Measurements from ENCODE around the gene SEMA4G. TPM values are rescaled to one million over a fixed set of nuclear protein-coding genes. Genes with fewer than 3 reads are reported as not detected.

Gene SEMA4G
- total RNA-seq, 2 donors from 2014 or later = 10.5 to 12.5 TPM

DNA sequence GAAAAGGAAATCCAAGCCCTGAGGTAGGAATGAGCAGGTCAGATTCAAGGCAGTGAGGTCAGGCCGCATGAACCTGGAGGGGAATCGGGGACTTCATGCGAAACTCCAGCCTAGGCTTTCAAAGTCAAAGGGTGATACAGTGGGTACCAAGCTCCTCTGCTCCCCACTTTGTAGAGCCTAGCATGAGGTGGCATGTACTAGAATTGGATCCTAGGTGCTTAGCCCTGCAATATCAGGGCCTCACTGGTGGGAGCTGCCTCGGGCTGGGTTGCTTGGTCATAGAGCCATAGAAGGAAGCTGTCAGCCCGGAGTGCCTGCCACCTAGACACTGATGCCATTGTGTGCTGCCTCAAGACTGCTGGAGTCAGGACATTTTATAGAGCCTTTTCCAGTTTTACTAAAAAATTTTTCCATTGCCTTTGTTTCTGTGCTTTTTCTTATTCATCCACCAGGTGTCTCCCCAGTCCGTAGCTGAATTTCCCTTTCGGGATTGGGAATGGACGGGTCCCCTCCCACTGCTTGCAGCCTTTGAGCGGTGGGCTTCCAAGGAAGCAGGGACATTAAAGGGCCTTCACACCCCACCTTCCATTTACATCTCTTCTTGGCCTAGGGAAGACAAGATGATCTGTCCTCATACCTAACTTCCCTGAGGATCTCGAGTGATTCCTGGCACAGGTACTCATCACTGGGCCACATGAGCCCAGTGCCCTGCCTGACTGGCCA is 24.8 kb downstream of the SEMA4G start:
- 43 to 49% methylated on average over 10 of the region's 10 CpGs for WGBS, 2 donors
- ATAC-seq (no peak), DNase-seq (peak in 1 of 4 donors; percentile 22)
- intact Hi-C loops (cut with DNase I) = no loop called here
- H3K4me3 ChIP-seq = no peak overlapping the region
- peaks cover 0 to 9% of the 10 kb centered on the region in 2 donors for H3K36me3 ChIP-seq (replicated peaks in 1 of 2; ENCODE audit: insufficient read depth in 1 of 2, low read depth in 2 of 2)
- H3K27ac ChIP-seq = no peak overlapping the region
- H3K9me3 ChIP-seq = no peaks in the 10 kb centered on the region
- no peak for TF ChIP-seq POLR2A (IDR thresholded peaks at IDR 0.05)
- TF ChIP-seq, protein P1, sequence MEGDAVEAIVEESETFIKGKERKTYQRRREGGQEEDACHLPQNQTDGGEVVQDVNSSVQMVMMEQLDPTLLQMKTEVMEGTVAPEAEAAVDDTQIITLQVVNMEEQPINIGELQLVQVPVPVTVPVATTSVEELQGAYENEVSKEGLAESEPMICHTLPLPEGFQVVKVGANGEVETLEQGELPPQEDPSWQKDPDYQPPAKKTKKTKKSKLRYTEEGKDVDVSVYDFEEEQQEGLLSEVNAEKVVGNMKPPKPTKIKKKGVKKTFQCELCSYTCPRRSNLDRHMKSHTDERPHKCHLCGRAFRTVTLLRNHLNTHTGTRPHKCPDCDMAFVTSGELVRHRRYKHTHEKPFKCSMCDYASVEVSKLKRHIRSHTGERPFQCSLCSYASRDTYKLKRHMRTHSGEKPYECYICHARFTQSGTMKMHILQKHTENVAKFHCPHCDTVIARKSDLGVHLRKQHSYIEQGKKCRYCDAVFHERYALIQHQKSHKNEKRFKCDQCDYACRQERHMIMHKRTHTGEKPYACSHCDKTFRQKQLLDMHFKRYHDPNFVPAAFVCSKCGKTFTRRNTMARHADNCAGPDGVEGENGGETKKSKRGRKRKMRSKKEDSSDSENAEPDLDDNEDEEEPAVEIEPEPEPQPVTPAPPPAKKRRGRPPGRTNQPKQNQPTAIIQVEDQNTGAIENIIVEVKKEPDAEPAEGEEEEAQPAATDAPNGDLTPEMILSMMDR (IDR thresholded peaks at IDR 0.05) = peak; percentile 34 to 79 (median 73)
- H3K27me3 ChIP-seq = no peaks in the 10 kb centered on the region
- peaks cover 34% of the 10 kb centered on the region for H3K4me1 ChIP-seq

DNA sequence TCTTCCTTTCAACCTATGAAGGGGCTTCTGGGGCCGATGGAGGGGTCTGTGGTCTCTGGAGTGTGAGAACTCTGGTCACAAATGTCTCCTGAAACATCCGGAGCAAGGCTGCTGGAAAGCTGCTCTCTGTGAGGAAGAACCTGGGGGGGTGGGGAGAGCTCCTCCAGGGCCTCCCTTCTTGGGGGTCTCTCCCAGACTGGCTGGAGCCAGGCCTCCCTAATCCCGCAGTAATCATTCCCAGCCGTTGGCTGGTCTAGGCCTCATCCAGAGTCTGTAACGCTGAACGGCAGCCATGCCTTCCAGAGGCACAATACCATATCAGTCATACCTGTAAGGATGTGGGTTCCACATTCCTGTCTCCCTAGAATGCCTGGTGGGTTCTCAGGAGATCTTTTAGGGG is 25.9 kb downstream of the SEMA4G start:
- H3K27ac ChIP-seq = no peak overlapping the region
- H3K27me3 ChIP-seq = no peaks in the 10 kb centered on the region
- peaks cover 27% of the 10 kb centered on the region for H3K4me1 ChIP-seq
- peaks cover 0 to 9% of the 10 kb centered on the region in 2 donors for H3K36me3 ChIP-seq (replicated peaks in 1 of 2; ENCODE audit: insufficient read depth in 1 of 2, low read depth in 2 of 2)
- DNase-seq (no peak), ATAC-seq (no peak)
- no peak overlapping the region for H3K4me3 ChIP-seq
- no peak for TF ChIP-seq POLR2A (IDR thresholded peaks at IDR 0.05)
- TF ChIP-seq, protein P1 (IDR thresholded peaks at IDR 0.05) = no peak
- no peaks in the 10 kb centered on the region for H3K9me3 ChIP-seq
- WGBS, 2 donors = 59 to 71% methylated on average over 4 to 6 of the region's 6 CpGs
- intact Hi-C loops (cut with DNase I) = no loop called here

DNA sequence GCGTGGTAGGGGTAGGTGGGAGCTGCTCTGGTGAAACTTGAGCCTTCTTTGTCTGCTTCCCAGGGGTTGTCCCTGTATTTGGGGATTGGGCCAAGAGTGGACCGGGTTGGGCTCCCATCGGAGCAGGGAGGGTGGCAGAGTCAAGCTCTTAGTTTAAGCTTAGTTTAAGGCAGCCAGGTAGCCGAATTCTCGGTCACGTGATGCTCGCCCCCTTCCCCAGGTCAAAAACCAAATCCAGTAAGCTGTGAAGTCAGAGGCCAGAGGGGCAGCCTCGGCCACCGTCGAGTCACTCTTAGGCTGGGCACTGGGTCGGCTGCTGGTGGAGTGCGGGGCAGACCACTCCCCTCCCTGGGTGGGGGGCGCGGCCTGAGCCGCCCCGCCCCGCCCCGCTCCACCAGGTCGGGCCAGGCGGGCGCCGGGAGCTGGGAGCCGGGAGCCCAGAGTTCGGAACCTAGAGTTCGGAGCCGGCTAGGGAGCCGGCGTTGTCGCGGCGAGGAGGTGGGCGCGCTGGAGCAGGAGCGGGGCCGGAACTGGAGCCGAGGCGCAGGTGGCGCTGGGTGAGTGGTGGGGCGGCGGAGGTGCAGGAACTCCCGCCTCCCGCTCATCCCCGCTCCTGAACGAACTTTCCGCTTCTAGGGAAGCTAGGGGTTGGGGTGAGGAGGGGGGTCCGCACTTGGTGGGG is 27.5 kb downstream of the SEMA4G start:
- peaks cover 0 to 2% of the 10 kb centered on the region in 2 donors for H3K36me3 ChIP-seq (replicated peaks in 1 of 2; ENCODE audit: insufficient read depth in 1 of 2, low read depth in 2 of 2)
- intact Hi-C loops (cut with DNase I) = no loop called here
- 3 to 8% methylated on average over 16 to 43 of the region's 46 CpGs for WGBS, 2 donors
- peaks cover 42% of the 10 kb centered on the region for H3K4me1 ChIP-seq
- H3K27me3 ChIP-seq = no peaks in the 10 kb centered on the region
- no peaks in the 10 kb centered on the region for H3K9me3 ChIP-seq
- H3K27ac ChIP-seq = peak overlapping the region; percentile 87 to 98 (median 97)
- no peak for TF ChIP-seq POLR2A (IDR thresholded peaks at IDR 0.05)
- TF ChIP-seq, protein P1 (IDR thresholded peaks at IDR 0.05) = peak in 3 of 7 experiments; percentile 6 to 28 (median 6)
- peak; percentile 7 for ATAC-seq
- peak overlapping the region; percentile 32 to 61 for H3K4me3 ChIP-seq
- peak; percentile 39 to 66 (median 49) for DNase-seq

DNA sequence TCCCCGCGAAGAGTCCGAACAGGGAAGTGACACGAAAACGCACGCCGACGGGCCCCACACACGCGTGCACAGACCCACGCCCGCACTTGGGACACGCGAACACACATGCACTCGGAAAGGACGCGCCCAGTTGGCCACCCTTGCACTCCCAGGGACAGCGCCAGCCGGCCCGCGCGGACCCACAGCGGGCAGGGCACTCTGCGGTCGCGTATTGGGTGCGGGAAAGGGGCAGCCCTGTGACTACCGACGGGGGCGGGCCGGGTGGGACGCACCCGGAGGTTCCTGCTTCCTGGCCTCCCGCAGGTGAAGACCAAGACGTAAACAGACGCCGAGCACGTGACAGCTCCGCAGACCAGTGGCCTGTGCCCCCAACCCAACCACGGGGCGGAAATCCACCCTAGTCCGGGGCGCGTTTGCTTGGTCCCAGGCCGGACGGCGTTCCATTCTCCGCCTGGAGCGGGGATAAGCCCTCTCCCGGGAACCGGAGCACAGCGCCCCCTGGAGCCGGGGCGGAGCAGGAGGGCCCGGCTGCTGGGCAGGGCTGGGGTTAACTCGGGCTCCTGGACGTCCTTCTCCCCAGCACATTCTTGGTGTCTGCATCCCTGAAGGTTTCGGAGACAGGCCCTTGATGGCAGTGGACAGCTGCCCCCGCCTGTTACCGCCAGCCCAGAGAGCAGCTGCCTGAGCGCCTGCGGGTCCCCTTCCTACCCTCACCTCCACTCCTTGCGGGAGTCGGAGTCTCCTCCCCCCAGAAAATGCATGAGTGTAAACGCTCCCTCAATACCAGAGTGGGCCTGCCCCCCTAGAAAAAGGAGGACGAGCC is 28.3 kb downstream of the SEMA4G start:
- ATAC-seq (peak; percentile 61), DNase-seq (peak; percentile 78 to 84 (median 82))
- intact Hi-C loops (cut with DNase I) = no loop called here
- TF ChIP-seq, protein P1 (IDR thresholded peaks at IDR 0.05) = peak; percentile 85 to 95 (median 90)
- TF ChIP-seq POLR2A (IDR thresholded peaks at IDR 0.05) = peak; percentile 36 to 64 (median 56)
- Histone ChIP-seq H3K36me3 (replicated peaks in 1 of 2; ENCODE audit: insufficient read depth in 1 of 2, low read depth in 2 of 2) (peaks cover 0 to 2% of the 10 kb centered on the region in 2 donors), H3K27me3 (no peaks in the 10 kb centered on the region), H3K4me1 (peaks cover 49% of the 10 kb centered on the region), H3K9me3 (no peaks in the 10 kb centered on the region), H3K4me3 (peak overlapping the region; percentile 32 to 61), H3K27ac (peak overlapping the region; percentile 87 to 98 (median 97))
- 0% methylated on average over 4 to 66 of the region's 66 CpGs for WGBS, 2 donors

Measured in body of pancreas (tissue), 4 donors.